HCT116 (cell line): ENCODE measurements around the gene WIPF3. TPM values are rescaled to one million over a fixed set of nuclear protein-coding genes. Genes with fewer than 3 reads are reported as not detected.

Experiments
- ATAC-seq: fragments of 200-7000 bp; cut with Tn5 transposase; 2 replicates; pipeline ENCODE4 v1.9.1; 2020; ENCODE audit warnings: mild to moderate bottlenecking, moderate library complexity
- BruUV-seq: library from RNA; stranded (reverse); fragments of 400-500 nt; replicated peaks from 2 replicates; lab custom pipeline; 2021; lab: Mats Ljungman, UMichigan
- CTCF ChIA-PET: fragments of 300-600 bp; sonication (Branson Sonifier 250); formaldehyde crosslinking; loops from one replicate; lab custom pipeline; 2021; ENCODE audit warnings: antibody characterized with exemption; lab: Charles Lee
- POLR2A ChIA-PET: fragments of 300-600, 350-600 bp; sonication (Branson Sonifier 250); formaldehyde crosslinking; loops from one replicate; lab custom pipeline; 2021; ENCODE audit warnings: antibody characterized with exemption; lab: Charles Lee
- RAD21 ChIA-PET, 2 experiments: fragments of 300-600 bp; sonication (Branson Sonifier 250); formaldehyde crosslinking; loops; one replicate each; lab custom pipeline; 2023; ENCODE audit warnings: low total read pairs in 2 of 2; ENCODE audit not compliant: uncharacterized antibody in 2 of 2, unreplicated experiment in 2 of 2, low non-redundant PET in 1 of 2; lab: Charles Lee
- DNase-seq: peaks from one replicate; pipeline ENCODE4 v3.0.0-alpha.2; 2010; ENCODE audit warnings: low read depth, low spot score
- H2AFZ ChIP-seq: fragments of 200-600 bp; shearing (Covaris generic), sonication (generic); 2 replicates; pipeline ENCODE4 v1.6.1; 2017; ENCODE audit warnings: low read depth, mixed run types, mixed read lengths, antibody characterized with exemption, low read length; ENCODE audit not compliant: poor library complexity, severe bottlenecking
- H3K27ac ChIP-seq: 2 replicates; pipeline ENCODE4 v1.5.1; 2012; ENCODE audit warnings: low read depth, low read length
- H3K27me3 ChIP-seq: fragments of 200-600 bp; sonication (generic); 2 replicates; pipeline ENCODE4 v1.6.1; 2016; ENCODE audit warnings: mixed run types, low read length, mixed read lengths; ENCODE audit not compliant: insufficient read depth
- H3K36me3 ChIP-seq, 2 experiments: fragments of 200-500 bp in 1 of 2; fragments of 200-600 bp in 1 of 2; sonication (Bioruptor generic) in 1 of 2; sonication (generic) in 1 of 2; 2 replicates each; pipeline versions ENCODE4 v1.5.1 to v1.6.1; 2014 to 2016; ENCODE audit warnings: low read length in 2 of 2, inconsistent platforms in 1 of 2, mixed read lengths in 1 of 2, mixed run types in 1 of 2; ENCODE audit not compliant: insufficient read depth in 2 of 2, control insufficient read depth in 1 of 2
- H3K4me1 ChIP-seq, 2 experiments: fragments of 200-600 bp in 1 of 2; sonication (generic) in 1 of 2; 2 replicates each; pipeline versions ENCODE4 v1.5.1 to v1.6.1; 2012 to 2017; ENCODE audit warnings: low read length in 2 of 2, inconsistent platforms in 1 of 2, mild to moderate bottlenecking in 1 of 2, mixed read lengths in 1 of 2, mixed run types in 1 of 2, moderate library complexity in 1 of 2; ENCODE audit not compliant: insufficient read depth in 2 of 2, control insufficient read depth in 1 of 2
- H3K4me2 ChIP-seq: fragments of 200-600 bp; sonication (generic); 2 replicates; pipeline ENCODE4 v1.6.1; 2017; ENCODE audit warnings: mixed run types, low read length, mixed read lengths
- H3K4me3 ChIP-seq, 2 experiments: fragments of 200-600 bp in 1 of 2; sonication (generic) in 1 of 2; replicated peaks in 1 of 2; 2 replicates each; pipeline ENCODE4 v1.5.1; 2011 to 2016; ENCODE audit warnings: low read length in 2 of 2, control low read depth in 1 of 2, low read depth in 1 of 2, mild to moderate bottlenecking in 1 of 2, mixed read lengths in 1 of 2, mixed run types in 1 of 2
- H3K79me2 ChIP-seq: fragments of 200-600 bp; sonication (generic); 2 replicates; pipeline ENCODE4 v1.6.1; 2017; ENCODE audit warnings: mild to moderate bottlenecking, mixed run types, low read length, moderate library complexity, mixed read lengths; ENCODE audit not compliant: insufficient read depth
- H3K9ac ChIP-seq: fragments of 200-600 bp; sonication (generic); 2 replicates; pipeline ENCODE4 v1.6.1; 2016; ENCODE audit warnings: low read length, mixed read lengths
- H3K9me2 ChIP-seq: fragments of 200-600 bp; sonication (generic), shearing (Covaris generic); 2 replicates; pipeline ENCODE4 v1.6.1; 2017; ENCODE audit warnings: mixed run types, mild to moderate bottlenecking, moderate library complexity; ENCODE audit not compliant: insufficient read depth
- H3K9me3 ChIP-seq, 2 experiments: fragments of 200-500 bp in 1 of 2; fragments of 200-600 bp in 1 of 2; sonication (Bioruptor generic) in 1 of 2; sonication (generic) in 1 of 2; 2 replicates each; pipeline ENCODE4 v1.6.1; 2014 to 2017; ENCODE audit warnings: low read length in 2 of 2, mixed read lengths in 2 of 2, inconsistent platforms in 1 of 2, low read depth in 1 of 2, mild to moderate bottlenecking in 1 of 2, mixed run types in 1 of 2, moderate library complexity in 1 of 2; ENCODE audit not compliant: control insufficient read depth in 1 of 2, insufficient read depth in 1 of 2
- H4K20me1 ChIP-seq: fragments of 200-600 bp; sonication (generic), shearing (Covaris generic); 2 replicates; pipeline ENCODE4 v1.6.1; 2017; ENCODE audit warnings: mixed run types, mild to moderate bottlenecking, moderate library complexity; ENCODE audit not compliant: insufficient read depth
- ATF3 ChIP-seq: IDR thresholded peaks from 2 replicates; pipeline ENCODE4 v1.6.1; 2012
- CEBPB ChIP-seq: IDR thresholded peaks from 2 replicates; pipeline ENCODE4 v1.6.1; 2012; ENCODE audit warnings: low read depth
- RAD21 ChIP-seq: IDR thresholded peaks from 2 replicates; pipeline ENCODE4 v1.6.1; 2012; ENCODE audit warnings: low read depth, mild to moderate bottlenecking
- TCF7L2 ChIP-seq: IDR thresholded peaks from 2 replicates; pipeline ENCODE4 v1.7.0; 2011; ENCODE audit warnings: borderline replicate concordance, inconsistent platforms; ENCODE audit not compliant: insufficient read depth, insufficient read length; ENCODE audit errors: extremely low read depth
- ZBTB33 ChIP-seq: IDR thresholded peaks from 2 replicates; pipeline ENCODE4 v1.6.1; 2011; ENCODE audit warnings: mild to moderate bottlenecking, low read length, moderate library complexity; ENCODE audit not compliant: insufficient replicate concordance; ENCODE audit errors: extremely low read depth
- ZFX ChIP-seq: fragments of 450-650 bp; IDR thresholded peaks from 2 replicates; pipeline ENCODE4 v1.6.1; 2017
- intact Hi-C: fragments of 100-400 bp; cut with micrococcal nuclease; formaldehyde crosslinking; loops from 2 replicates; pipeline ENCODE4 v1.10.0; 2022
- total RNA-seq: library from RNA; stranded (reverse); gene quantifications from one replicate; pipeline ENCODE4 v1.2.1, GENCODE V29; 2021; ENCODE audit not compliant: unreplicated experiment

WIPF3 gene
- total RNA-seq, 1 experiment from 2014 or later, result 8.6 TPM

DNA sequence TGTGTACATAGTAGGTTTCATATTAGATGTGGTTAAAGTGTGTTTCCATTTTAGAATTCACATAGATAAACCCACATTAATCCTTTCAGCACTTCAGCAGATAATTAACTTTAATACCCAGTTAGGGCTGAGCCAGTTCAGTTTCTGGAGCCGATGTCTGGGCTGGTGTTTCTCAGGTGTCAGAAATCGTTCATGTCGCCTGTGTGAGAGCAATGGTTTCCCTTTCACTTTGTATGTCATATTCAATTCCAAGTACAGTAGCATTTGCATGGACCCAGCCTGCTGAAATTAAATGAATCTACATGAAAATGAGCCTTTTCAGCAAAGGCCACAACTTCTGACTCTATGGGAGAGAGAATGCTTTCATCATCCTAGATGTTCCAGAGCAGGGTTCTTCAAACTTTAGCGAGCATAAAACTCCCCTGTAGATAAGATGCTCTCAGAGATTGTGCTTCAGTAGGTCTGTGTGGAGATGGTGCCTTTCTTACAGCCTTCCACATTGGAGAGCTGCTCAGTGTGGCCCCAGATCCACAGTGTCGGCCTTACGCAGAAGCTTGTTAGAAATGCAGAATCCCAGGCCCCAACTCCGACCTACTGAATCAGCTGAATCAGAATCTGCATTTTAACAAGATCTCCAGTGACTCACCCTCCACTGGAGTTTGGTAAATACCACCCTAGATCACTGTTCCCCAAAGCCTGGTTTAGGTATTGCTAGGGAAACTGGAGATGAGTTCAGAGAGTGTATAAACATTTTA, 19.6 kb downstream of the WIPF3 start (continued):
- no peak for TF ChIP-seq TCF7L2
- TF ChIP-seq CEBPB, result no peak
- TF ChIP-seq ZBTB33, result no peak
- no peak for TF ChIP-seq ZFX

DNA sequence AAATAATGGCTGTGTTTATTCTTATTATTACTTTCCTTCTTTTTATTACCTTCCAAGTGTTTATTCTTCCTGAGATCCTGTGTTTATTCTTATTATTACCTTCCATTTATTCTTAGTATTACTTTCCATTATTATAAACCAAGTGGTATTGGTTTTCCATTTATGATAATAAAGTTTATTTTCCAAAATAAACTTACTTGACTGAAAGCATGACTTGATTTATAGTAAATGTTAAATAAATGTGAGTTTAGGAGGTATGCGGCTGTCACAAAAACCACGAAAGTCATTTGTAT, 20.2 kb downstream of the WIPF3 start:
- Histone ChIP-seq H3K27ac (no peak overlapping the region), H4K20me1 (no peaks in the 10 kb centered on the region), H3K9ac (no peak overlapping the region), H3K4me1 (no peaks in the 10 kb centered on the region), H3K27me3 (no peaks in the 10 kb centered on the region), H3K4me3 (no peak overlapping the region), H3K36me3 (no peaks in the 10 kb centered on the region), H3K4me2 (no peak overlapping the region), H3K79me2 (no peaks in the 10 kb centered on the region), H3K9me2 (no peaks in the 10 kb centered on the region), H3K9me3 (peaks cover 0 to 4% of the 10 kb centered on the region in 2 experiments; a peak in 1 of 4 replicates), H2AFZ (no peak overlapping the region)
- CTCF ChIA-PET, result no interaction called here
- ATAC-seq (no peak), DNase-seq (no peak)
- TF ChIP-seq ATF3 (no peak), RAD21 (no peak)
- BruUV-seq, result no TSS peak
- intact Hi-C loops, result no loop called here
- POLR2A ChIA-PET, result no interaction called here
- RAD21 ChIA-PET, result no interaction called here
